GM18508 (cell line): ENCODE data around the gene SAMD10.
"Not testable (repeated sequence)": the region's sequence is repeated elsewhere in the genome, so short reads cannot be mapped to it uniquely, and the experiment has no call there.

Source experiments
- ATAC-seq: cut with Tn5 transposase; IDR thresholded peaks from one replicate; pipeline ENCODE4 v1.9.1; 2021; ENCODE audit warnings: moderate number of reproducible peaks; ENCODE audit not compliant: insufficient read depth, unreplicated experiment

The SAMD10 gene

DNA sequence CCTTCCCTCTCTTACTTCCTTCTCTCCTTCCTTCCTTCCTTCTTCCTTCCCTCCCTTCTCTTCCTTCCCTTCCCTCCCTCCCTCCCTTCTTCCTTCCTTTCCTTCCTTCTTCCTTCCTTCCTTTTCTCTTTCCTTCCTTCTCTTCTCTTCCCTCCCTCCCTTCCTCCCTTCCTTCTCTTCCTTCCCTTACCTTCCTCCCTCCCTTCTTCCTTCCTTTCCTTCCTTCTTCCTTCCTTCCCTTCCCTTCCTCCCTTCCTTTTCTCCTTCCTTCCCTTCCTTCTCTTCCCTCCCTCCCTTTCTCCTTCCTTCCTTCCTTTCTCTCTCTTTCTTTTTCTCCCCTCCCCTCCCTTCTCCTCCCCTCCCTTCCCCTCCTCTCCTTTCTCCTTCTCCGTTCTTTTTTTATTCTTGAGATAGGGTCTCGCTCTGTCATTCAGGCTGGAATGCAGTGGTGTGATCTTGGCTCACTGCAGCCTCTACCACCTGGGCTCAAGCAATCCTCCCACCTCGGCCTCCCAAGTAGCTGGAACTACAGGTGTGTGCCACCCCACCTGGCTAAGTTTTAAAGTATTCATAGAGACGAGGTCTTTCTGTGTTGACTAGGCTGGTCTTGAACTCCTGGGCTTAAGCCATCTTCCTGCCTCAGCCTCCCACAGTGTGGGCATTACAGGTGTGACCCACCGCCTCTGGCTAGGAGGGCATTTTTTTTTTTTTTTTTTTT, 8.6 kb downstream of the SAMD10 start:
- ATAC-seq: no peak

DNA sequence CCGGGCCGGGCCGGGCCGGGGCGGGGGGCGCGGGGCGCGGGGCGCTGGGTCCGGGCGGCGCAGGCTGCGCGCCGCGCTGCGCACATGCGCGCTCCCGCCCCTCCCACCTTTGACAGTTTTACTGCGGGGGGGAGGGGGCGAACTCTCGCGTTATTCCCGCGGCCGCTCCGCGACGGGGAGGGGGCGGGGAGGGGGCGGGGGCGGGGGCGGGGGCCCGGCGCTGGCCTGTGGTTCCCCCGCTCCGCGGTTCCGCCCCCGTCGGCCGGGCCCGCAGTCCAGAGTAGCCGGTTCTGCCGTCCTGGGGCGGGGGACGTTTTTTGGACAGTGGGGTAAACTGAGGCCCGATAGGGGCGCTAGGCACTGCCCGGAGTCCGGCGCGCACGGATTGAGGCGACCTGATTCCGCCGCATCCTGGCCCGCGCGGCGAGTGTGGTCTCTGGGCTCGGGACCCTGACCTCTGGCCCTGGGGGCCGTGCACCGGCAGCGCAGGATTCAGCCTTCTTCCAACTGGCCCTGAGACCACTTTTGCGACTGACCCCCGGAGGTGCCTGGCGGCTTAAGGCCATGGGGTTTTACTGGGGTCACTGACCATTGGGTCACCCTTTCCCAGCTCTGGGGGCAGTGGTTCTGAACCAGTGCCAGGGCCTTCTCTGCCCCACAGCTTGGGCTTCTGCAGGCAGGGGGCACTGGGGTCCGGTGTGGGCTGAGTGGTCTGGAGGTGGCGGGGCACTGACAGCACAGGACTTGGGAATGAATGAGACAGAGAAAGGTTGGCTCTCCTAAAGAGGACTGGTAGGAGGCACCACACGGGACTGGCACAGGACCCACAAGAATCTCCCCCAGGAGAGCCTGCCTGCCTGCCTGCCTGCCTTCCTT, 9.4 kb downstream of the SAMD10 start, which contains the start of gene ZNF512B:
ZNF512B (minus strand) TSS at position 93 of the 876 bp plus-strand sequence. CDS start 1,980 bp downstream, outside the sequence.
- no peak for ATAC-seq

DNA sequence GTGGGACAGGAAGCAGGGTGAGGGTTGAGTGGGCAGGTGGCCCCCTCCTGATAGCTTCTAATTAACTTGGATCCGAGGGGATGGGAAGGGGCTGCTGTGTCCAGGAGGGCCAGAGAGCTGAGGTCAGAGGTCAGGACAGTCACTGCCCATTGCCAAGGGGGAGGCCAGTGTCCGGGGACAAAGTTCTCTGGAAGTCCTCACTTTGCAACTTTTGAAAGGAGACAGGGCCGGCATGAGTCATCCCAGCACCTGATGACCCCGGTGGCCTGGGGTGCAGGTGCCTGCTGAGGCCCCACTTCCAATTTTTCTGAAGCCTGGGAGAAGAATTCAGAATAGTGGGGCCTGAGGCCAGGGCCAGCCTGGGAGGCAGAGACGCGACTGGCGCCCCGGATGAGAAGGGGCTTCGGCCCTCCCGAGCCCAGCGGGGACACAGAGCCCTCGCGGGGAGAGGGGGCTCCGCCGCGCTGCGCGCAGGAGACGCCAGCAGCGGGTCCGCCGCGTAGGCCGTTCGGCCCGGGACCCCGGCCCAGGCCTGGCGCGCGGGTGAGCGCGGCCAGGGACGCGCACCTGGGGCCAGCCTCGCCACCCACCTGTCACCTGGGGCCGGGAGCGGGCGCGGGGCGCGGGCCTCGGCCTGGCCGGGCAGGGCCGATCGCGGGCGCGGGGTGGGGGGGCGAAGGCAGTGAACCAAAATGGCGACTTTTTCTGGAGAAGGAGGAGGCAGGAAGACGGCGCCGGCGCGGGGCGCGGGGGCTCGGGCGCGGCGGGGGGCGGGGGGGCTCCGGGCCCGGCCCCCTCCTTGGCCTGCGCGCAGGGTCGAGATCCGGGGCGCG, 10.3 kb downstream of the SAMD10 start:
- ATAC-seq: no peak

DNA sequence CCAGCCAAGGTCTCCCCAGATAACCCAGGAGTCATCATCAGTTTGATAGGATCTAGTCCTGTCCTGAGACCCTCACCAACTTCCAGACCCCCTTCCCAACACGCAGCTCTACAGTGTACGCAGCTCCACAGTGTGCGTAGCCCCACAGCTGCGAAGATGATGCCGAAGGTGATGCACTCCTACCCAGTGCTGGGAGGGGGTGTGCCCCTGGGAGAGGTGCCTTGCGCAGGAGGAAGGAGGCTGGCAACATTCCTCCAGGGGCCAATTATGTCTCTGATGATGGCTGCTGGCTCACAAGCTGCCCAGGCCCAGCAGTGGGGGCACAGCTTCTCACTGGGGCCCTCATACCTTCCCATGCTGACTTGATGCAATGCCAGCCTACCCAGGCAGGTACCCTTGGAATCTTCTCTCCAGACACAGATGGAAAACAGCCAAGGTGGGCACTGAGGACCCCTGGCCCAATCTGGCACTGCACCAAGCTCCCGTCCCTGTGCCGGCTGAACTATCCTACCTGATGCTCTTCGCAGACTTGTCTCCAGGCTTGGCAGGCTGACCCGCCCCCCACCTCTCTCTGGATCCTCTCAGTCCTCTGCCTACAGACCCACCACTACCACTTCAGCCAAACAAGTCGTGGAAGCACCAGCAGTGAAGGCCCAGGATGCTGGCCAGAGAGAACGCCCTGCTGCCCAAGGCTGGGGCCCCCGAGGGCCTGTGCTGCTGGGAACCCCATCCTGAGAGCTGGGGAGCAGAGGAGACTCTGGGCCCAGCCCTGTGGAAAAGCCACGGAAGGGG, 11.1 kb downstream of the SAMD10 start:
- ATAC-seq: no peak

DNA sequence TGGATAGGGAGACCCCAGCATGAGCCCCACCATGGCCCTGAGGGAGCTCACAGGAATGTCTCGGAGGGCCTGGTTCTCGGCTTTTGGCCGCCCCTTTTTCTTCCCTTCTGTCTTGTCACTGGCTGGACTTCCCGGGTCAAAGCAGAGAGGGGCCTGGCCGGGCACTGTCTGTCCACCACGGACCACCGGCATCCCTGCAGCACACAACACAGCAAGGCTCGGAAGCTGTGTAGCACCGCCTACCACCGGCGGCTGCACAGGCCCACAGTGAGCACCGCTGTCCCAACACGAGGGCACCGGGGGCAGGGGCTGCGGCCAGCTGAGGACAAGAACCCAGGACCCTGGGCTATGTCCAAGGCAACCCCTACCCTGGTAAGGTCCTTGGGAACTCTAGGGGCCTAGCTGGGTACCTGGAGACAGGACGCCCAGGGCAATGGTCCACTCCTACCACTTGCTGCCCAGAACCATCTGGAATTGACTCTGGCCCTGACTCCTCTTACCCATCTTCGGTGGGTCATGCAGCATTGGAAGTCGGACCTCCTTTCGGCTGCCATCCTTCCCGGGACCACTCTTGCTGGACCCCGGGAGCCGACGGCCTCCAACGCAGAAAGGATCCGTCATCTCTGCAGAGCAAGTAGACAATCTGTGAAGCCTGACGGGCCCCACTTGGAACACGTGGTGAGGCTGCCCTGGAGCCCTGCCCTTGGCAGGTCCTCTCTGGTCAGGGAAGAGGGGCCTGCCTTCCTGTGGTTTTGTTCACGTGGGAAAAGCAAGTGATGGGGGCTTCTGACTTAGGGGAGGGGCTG, 11.9 kb downstream of the SAMD10 start:
- no peak for ATAC-seq

DNA sequence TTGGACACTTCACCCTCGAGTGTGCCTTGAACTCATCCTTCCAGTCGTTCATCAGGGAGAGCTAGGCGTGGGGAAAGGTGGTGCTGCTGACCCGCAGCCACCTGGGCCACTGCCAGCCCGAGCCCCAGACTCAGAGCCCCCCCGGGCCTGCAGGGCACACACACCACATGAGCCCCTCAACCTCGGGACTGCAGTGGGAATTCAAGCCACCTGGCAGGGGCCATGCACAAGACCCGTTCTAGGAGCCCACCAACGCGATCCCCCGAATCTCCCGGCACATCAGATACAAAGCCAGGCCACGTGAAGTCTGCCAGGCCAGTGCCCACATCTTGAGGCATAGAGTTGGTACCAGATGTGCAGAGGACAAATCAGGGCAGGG, 12.5 kb downstream of the SAMD10 start:
- no peak for ATAC-seq

DNA sequence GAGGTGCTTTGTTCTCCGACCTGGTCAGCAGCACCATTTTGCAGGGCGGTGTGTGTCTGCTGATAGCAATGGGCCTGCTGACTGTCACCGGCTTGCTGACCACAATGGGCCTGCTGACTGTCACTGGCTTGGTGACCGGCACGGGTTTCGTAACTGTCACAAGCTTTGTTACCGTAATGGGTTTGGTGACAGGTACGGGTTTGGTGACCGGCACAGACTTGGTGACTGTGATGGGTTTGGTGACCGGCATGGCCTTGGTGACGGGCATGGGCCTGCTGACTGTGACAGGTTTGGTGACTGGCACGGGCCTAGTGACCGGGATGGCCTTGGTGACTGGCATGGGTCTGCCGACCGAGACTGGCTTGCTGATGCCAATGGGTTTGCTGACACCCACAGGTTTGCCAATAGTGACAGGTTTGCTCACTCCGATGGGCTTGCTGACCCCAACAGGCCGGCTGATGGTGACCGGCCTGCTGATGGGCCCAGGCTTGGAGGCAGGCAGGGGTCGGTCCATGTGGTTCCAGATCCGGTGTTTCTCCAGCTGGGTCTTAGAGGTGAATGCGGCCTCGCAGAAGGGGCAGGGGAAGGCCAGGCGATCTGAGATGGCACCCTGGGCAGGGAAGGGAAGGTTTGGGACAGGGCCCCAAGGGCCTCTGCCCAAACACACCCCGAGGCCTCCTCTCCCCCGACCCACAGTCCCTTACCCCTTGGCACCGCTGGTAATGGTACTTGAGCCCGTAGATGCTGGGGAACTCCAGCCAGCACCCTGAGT, 13.1 kb downstream of the SAMD10 start:
- ATAC-seq: no peak

GRCh38 chr20:63964412-63964811, 15.0 kb downstream of the SAMD10 start:
- ATAC-seq: no peak

DNA sequence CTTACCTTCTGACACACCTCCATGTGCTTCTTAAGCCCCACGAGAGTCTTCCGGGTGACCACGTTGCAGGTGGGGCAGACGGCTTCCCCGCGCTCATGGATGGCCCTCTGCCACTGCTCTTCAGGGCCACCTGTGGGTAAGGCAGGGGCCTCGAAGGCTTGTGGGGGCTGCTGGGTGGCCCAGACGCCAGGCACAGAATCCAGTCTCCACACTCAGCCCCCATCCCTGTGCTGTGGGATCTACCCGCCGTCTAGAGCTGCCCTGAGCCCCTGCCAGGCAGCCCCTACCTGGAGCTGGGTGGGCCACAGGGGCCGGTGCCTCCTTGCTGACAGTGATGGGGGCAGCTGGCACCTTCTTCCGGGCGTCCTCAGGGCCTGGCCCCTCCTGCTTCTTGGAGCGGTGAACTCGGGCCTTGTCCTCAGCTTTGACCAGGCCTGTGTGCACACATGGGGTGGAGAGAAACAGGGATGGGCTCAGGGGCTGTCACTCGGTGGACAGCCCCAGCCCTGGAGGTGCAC, 15.6 kb downstream of the SAMD10 start:
- no peak for ATAC-seq

DNA sequence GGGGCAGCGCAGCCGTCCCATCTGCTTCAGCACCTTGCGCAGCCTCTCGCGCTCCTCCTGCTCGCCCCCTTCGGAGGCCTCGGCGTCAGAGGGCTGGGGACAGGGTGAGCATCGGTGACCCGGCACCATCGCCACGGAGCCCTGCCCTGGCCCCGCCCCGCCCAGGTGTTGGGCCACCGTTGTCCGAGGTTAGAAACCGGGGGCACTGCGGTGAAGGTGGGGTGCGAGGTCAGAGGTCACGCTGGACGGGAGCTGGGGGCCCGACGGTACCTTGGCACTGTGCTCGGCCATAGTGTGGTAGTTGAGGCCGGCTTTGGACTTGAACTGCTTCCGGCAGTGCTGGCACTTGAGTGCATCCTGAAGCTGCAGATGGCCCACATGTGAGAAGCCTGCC, 16.1 kb downstream of the SAMD10 start:
- no peak for ATAC-seq

GRCh38 chr20:63962426-63963347, 16.8 kb downstream of the SAMD10 start:
- ATAC-seq: no peak

- ATAC-seq: no peak
Observed at GRCh38 chr20:63961664-63962425, 17.6 kb downstream of the SAMD10 start.

DNA sequence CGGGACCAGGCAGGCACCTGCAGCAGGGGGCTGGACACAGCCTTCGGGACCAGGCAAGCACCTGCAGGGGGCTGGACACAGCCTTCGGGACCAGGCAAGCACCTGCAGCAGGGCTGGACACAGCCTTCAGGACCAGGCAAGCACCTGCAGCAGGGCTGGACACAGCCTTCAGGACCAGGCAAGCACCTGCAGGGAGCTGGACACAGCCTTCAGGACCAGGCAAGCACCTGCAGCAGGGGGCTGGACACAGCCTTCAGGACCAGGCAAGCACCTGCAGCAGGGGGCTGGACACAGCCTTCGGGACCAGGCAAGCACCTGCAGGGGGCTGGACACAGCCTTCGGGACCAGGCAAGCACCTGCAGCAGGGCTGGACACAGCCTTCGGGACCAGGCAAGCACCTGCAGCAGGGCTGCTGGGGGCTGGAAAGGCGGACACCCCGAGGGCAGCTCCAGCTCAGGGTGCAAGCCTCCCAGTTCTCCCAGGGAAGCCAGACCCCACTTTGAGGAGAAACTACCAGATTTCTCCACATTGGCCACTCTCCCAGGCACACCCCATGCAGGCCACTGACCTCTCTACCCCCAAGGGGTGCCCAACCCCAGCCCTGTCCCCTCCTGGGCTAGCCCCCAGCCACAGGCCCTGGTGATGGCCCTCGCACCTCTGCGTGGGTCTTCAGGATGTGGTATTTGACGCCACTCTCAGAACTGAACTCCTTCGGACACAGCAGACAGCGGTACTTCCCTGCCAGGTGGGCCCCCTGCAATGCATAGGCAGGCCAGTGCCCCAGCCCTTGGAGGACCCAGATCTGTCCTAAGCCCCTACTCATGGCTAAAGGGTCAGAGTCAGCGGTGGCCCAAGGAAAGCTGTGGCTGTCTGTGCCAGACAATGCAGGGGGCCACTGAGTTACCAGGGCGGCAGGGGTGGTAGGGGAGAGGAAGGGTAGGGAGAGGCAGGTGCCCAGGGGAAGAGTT, 18.5 kb downstream of the SAMD10 start:
- ATAC-seq: not testable (repeated sequence)

DNA sequence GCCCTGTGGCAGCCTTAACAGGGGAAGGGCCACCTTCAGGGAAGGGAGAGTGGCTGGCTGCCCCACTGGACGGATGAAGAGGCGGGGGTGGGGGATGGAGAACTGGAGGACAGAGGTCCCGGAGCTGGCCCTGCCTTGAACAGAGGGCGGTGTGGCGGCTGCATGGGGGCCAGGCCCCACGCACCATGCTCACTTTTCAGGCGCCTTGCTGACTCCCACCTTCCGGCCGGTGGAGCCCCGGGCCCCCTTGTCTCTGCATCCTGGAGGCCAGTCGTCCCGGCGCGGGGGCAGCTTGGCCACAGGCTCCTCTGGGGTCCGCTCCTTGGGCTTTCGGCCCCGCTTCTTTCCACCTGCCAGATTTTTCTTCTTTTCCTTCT, 19.8 kb downstream of the SAMD10 start:
- no peak for ATAC-seq

DNA sequence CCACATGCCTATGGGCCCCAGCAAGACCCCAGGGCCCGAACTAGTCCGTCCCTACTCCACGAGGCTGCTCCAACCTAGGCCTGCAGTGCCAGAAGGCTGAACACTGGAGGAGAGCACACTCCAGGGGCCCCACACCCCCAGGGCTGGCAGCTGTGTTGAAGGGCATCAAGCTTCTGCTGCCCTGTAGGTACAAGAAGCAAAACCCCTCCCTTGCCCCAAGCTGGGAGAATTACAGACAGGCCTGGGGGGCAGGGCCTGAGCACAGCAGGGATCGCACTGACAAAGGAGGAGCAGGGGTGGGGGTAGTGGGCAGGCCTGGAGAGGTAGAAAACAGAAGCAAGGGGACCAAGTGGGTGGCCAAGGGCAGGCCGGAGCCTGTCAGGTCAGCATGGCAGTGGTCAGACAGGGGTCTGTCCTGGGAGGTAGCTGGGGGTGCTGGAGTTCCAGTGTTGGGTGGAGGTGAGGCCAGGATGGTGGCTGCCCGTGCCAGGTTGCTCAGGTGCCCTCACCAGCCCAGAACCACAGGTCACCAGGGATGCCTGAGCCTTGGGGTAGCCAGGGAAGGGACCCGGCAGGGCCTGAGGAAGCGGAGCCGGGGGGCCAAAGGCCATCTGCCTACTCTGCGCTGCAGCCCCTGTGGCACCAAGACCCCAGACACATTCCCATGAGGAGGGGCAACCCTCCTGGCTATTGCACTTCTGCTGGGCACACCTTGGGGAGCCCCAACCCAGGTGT, 20.3 kb downstream of the SAMD10 start:
- no peak for ATAC-seq
